ENCODE data around the gene ERI3. TPM values are rescaled to one million over a fixed set of nuclear protein-coding genes. Genes with fewer than 3 reads are reported as not detected.

Gene ERI3
- total RNA-seq, 1 experiment from 2014 or later, result 93.3 TPM

- DNase-seq (ENCODE audit: low read depth), result no peak
Measured at GRCh38 chr1:44288883-44289282, 66.2 kb downstream of the ERI3 start.

GRCh38 chr1:44284184-44284583, 70.9 kb downstream of the ERI3 start:
- DNase-seq (ENCODE audit: low read depth), result no peak

- DNase-seq (ENCODE audit: low read depth), result no peak
Measured at GRCh38 chr1:44283524-44284173, 71.4 kb downstream of the ERI3 start.

- DNase-seq (ENCODE audit: low read depth), result no peak
Measured at GRCh38 chr1:44282704-44283426, 72.2 kb downstream of the ERI3 start.

- DNase-seq (ENCODE audit: low read depth), result no peak
Measured at GRCh38 chr1:44281962-44282703, 72.9 kb downstream of the ERI3 start.

- no peak for DNase-seq (ENCODE audit: low read depth)
Measured at GRCh38 chr1:44276901-44277300, 78.2 kb downstream of the ERI3 start.

- no peak for DNase-seq (ENCODE audit: low read depth)
Measured at GRCh38 chr1:44275991-44276405, 79.1 kb downstream of the ERI3 start.

GRCh38 chr1:44275296-44275962, 79.6 kb downstream of the ERI3 start:
- no peak for DNase-seq (ENCODE audit: low read depth)

- no peak for DNase-seq (ENCODE audit: low read depth)
Measured at GRCh38 chr1:44273560-44274350, 81.3 kb downstream of the ERI3 start.

GRCh38 chr1:44272992-44273391, 82.1 kb downstream of the ERI3 start:
- no peak for DNase-seq (ENCODE audit: low read depth)

GRCh38 chr1:44271646-44272045, 83.4 kb downstream of the ERI3 start:
- DNase-seq (ENCODE audit: low read depth), result no peak

GRCh38 chr1:44270686-44271628, 84.1 kb downstream of the ERI3 start:
- no peak for DNase-seq (ENCODE audit: low read depth)

- DNase-seq (ENCODE audit: low read depth), result no peak
Measured at GRCh38 chr1:44268054-44268453, 87.0 kb downstream of the ERI3 start.

- DNase-seq (ENCODE audit: low read depth), result no peak
Measured at GRCh38 chr1:44267438-44267837, 87.6 kb downstream of the ERI3 start.

GRCh38 chr1:44266400-44267344, 88.4 kb downstream of the ERI3 start:
- no peak for DNase-seq (ENCODE audit: low read depth)

- no peak for DNase-seq (ENCODE audit: low read depth)
Measured at GRCh38 chr1:44265656-44266358, 89.2 kb downstream of the ERI3 start.

GRCh38 chr1:44264451-44264771, 90.6 kb downstream of the ERI3 start:
- no peak for DNase-seq (ENCODE audit: low read depth)

GRCh38 chr1:44263568-44264450, 91.2 kb downstream of the ERI3 start:
- DNase-seq (ENCODE audit: low read depth), result no peak
